ENCODE measurements around the gene KIAA1614.

The KIAA1614 gene

DNA sequence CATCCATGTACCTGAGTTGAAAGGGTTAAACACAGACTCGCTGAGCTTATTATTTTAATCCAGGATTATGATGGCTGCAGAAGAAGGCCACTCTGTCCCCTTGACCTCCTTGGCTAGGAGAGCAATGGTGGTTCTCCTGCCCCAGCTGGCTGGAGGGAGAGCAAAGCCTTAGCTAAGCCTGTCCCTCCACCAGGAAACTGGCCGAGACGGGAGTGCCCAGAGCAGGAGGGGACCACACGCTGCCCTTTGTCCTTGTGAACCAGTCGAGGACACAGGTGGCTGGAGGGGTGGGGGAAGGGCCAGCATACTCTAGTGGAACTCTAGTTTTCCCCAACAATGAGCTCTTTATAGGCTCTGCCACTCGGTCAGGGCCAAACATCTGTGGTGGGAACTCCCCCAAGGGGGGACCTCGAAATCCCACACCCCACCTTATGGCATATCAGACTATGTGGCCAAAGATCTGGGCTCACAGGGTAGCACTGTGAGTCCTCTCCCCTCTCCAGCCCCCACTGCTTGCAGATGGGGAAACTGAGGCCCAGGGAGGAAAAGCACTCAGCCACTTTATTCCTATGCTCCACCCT, 12.9 kb downstream of the KIAA1614 start:
- no peak for DNase-seq

DNA sequence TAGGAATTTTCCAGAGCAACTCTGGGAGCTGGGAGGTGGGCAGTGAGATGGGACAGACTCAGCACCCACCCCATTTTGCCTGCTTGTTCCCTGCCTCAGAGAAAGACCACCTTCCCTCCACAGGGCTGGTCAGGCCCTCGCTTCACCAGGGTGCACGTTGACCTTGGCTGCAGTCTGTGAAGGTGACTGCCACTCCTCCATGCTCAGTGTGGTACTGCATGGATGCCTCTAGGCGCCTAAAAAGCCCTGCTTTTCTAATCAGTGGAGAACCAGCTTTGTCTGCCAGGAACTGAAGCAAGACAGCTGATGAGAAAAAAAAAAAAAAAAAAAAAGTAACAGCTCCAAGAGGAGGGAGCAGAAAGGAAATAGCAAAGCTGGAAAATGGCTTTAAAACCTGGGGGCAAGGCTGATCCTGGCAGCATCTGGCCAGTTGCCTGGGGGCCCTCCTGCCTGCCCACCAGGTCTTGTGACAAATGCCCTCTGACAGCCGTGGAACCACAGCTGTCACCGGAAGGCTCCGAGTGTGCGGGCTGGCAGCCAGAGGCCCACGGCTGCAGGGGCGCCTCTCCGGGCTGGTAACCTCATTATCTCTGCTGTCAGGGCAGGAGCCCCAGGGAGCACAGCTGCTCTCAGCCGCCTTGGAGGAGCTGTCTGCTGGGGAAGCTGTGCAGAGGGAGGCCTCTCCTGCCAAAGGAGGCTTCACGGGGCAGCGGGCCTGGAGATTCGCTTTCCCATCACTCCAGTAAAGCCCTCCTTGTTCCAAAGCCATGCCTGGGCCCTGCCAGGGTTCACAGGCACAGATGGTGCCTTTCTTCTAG, 13.7 kb downstream of the KIAA1614 start:
- no peak for DNase-seq

DNA sequence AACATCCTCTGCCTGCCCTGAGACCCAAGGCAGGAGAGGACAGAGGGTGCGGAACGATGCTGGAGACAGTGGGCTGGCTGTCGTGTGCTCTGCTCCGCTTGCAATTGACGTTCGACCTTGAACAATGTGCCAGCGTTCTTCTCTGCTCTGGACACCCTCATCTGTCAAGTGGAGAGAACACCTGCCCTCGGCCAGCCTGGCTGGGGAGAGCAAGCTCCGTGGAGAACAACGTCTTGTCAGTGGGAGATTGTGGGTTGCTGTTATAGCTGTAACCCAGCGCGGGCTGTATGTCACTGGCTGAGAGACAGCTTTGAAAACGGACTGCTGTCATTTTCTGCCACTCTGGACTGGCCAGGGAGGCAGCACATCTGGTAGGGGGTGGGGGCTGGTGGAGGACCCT, 14.7 kb downstream of the KIAA1614 start:
- no peak for DNase-seq

DNA sequence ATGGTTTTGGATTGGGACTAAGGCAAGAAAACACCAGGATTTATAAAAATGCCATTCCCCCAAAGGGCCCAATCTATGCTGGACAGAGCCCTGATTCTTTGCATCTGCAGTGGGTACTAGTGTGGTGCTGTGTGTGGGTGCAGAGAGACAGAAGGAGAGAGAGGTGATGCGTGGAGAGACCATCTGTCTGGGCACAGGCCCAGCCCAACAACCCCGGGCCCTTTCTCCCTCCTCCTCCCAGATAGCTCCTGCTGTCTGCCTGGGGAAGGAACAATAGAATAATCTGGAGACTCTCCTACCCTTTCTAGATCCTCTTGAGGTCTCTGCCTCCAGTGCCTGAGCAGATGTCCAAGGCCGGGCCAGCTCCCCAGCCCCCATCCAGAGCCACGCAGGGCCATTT, 15.1 kb downstream of the KIAA1614 start:
- no peak for DNase-seq

DNA sequence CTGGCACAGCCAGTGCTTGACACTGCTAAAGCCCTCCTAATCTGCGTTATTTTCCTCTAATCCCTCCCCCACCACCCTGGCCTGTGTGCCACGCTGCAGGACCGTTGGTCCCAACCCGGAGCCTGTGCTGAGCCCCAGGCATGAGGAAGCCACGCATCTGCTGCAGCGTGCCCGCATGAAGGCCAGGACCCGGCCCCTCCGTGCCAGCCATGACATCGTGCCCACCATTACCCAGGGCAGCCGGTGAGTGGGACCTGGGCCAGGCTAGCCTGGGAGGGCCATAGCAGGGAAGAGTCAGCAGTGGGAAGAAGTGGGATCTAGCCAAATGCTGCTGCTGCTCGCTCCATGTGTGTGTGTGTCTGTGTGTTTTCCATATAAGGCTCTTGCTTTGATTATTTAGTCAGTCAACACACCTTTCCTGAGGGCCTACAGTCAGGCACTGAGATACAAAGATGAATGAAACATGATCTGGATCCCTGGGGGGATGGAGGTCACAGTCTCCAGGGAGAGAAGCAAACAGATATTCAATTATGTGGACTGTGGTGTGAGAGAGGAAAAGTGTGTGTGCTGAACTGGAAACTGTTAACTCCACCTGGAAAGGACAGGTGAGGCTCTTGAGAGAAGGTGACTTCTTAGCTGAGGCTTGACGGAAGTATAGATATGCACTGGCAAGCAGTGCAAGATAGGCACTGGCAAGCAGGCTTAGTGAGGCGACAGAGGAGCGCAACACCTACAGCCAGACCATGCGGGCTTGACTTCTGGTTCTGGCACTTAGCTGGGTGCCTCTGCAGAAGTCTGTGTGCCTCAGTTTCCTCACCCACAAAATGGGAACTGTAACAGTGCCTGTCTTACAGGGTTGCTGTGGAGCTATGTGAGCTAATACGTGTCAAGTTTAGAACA, 15.9 kb downstream of the KIAA1614 start:
- DNase-seq = no peak

DNA sequence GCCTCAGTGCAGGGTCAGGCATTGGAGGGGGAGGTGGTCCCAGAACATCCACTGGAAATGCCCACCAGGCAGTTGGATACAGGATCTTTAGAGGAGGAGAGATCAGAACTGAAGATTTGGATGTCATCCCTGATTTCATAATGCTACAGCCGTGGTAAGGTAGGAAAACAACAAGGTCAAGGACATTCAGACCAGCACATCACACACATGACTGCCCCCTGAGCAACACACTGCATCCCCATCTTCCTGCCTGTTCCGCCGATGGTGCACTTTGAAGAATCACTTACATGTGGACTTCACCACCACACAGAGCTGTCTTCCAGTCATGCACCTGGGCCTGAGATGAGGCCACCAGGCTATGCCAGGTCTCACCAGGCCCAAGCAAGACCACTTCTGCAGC, 16.7 kb downstream of the KIAA1614 start:
- DNase-seq = no peak

DNA sequence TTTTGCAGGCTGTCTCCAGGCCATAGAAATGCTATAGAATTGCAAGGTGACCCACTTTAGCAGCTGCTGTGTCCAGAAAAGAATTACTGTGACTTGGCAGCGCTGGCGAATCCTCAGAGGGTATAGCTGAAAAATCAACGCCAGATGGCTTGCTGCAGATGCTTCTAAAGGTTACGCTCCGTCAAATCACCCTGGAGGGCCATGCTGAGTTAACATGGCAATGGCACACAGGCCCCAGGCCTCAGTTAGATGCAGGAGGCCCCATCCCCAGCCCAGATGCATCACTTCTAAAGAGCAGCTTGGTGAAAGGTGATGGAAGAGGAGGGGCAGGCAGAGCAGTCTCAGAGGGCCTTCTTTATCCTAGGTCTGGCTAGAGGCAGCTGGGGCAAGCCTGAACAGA, 18.0 kb downstream of the KIAA1614 start:
- no peak for DNase-seq

DNA sequence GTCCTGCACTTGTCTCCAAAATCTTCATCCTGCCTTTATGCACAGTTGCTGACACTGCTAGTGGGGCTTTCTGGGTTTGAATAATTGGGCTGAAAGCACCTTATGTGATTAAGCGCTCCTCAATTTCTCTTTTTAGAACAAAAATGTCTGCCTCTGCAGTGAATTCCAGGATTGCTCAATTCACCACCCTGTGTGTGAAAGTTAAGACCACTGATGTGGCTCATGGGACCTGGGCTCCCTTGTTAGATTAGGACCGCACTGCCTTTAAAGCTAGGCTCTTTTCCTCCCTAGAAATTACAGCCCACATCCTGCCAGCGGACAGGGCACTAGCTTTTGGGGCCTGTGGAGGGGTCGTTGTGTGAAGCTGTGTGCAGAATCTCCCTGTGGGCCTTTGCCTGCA, 18.8 kb downstream of the KIAA1614 start:
- DNase-seq = no peak

DNA sequence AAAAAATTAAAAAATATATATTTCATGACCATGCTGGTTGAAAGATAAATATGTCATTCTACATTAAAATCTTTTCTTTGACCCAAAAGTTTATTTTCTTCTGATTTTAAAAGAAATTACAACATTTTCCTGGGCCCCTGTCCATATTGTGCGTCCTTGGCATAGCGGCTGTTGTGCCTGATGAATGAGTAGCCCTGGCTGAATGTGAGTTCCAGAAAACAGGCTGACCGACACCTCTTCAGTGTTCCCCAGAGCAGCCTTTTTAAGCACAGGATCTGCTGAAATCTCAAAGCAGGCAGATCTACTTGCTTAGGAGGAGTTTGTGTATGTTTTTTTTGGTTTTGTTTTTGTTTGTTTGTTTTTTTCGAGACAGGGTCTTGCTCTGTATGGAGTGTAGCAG, 19.7 kb downstream of the KIAA1614 start:
- DNase-seq = no peak

DNA sequence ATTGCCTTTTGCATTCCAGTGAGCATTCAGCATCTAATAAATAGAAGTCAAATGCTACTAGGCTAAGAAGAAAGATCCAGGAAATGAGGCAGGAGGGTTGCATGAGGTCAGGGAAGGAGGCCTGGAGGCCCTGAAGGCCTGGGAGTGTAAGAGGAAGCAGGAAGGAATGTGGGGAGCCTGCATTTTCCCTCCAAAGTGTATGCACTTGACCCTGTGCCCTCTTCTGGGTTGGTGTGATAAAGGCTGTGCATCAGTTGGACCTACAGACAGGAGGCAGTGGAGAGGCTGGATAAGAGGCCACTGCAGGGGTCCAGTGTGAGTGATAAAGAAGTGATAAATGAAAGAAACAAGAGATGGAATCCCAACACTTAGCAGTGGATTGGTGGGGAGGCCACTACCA, 20.4 kb downstream of the KIAA1614 start:
- no peak for DNase-seq

DNA sequence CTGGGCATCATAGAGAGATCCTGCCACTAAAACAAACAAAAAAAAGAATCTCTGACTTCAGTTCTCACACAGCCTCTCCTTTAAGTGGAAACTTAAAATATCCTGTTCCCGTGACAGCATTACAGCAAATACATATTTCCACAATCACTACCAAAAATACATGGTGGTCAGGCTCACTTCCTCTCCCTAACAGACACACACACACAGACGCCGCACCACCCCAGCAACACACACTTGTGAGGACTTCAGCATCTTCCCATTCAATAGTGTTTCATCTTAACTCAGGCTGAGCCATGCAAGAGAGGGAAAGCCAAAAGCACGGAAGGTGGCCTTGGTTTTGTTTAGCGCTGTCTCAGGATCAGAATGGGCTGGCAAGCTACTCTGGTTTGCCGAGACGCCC, 21.9 kb downstream of the KIAA1614 start:
- no peak for DNase-seq

DNA sequence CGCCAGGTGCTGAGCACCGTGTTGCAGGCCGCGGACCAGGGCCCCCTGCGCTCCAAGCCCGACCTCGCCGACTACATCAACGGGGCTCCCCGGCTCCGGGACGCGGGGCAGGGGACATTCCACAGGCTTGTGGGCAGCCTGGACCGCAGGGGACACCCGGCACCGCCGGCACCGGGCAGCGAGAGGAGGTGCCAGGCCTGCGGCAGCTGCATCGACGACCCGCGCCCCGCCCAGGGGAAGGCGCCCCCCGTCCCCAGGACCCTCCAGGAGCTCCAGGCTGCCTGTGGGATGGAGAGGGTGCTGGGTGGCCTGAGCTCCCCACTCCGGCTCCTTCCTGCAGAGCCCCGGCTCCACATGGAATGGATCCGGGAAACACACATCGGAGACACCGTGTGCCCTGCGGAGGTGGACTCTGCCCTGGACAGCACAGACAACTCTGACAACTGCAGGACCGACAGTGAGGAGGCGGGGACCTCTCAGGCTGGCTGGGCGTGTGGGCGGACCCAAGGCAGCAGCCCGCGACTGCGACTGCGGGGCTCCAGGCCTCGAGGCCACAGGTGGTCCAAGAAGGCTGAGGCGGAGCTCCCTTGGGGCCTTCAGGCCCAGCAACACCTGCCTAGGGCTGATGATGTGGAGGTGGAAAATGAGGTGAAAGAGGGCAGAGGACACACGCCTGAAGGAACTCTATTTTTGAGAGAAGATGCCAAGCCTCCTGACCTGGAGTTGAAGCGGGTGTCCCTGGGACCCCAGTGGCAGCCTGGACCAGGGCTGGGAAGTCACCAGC, 22.8 kb downstream of the KIAA1614 start:
- no peak for DNase-seq

DNA sequence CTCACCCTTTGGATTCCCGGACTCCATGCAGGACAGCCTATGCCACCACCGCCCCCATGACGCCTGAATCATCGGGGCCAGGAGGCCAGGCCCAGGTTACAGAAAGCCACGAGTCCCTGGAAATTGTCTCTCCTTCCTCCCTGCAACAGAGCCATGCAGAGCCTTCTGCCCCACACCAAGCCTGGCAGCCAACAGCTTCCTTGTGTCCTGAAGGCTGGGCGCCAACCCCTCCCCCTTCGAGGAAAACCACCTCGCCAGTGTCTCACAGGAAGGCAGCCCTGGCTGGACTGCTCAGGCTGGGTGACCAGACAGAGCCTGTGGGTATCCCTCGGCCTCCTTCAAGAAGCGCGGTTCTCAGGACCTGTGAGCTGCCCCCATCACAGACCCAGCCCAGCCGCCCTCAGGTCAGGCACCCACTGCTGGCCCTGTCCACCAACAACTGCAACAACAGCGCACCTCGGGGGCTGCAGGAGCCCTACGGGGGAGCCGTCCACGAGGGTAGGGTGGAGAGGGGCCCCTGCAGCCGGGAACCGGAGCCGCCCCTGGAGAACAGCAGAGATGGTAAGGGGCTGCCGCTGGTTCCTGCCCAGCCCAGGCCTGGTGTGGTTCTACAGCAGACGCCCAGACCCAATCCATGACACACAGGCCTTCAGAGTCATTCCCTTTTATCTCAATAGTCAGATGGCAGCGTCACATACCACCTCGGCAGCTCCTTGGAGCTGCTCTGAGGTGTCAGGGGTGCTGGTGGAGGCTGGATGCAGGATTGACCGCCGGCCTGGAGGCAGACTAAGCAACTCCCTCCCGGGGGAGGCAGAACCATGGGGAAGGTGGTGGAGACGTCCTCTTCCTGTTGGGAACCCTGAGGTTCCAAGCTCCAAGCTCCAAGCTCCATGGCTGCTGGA, 23.7 kb downstream of the KIAA1614 start:
- no peak for DNase-seq

DNA sequence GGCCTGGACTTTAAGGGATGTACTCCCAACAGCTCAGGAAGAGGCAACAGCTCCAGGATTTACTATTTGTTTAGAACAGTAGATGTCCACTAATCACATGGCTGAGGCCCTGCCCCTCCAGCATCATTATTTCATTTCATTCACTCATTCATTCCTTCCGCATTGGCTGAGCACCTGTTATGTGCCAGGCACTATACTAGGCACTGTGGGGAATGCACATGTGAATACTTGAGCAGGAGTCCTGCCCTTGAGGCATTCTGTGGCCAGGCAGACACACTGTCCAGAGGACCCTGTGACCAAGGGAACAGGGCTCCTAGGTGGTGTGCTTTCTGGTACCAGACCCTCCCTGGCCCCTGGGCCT, 24.3 kb downstream of the KIAA1614 start:
- DNase-seq = no peak

DNA sequence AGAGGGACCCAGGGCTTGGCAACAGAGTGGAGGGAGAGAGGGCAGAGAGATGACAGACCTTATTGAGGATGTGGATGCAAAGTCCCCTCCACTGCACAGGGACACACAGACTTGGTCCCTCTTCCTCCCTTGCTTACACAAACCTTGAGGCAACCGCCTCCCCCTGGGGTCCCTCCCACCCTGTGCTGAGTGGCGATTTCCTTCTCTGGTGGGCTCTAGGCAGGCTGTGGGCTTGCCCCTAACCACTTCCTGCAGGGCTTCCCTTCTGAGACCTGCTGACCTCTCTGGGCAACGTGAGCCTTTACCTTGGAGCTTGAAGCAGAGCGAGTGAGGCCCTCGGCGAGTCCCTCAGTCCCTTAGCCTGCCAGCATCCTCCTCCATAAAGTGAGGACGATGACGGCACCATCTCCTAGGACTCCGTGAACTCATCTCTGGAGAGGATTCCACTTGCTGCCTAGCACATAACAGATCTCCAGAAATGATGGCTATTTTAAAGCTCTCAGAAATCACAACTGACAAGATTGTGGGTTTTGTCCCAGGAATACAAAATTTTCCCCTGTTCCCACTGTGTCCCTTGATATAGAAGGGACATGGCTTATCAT, 25.0 kb downstream of the KIAA1614 start:
- no peak for DNase-seq

DNA sequence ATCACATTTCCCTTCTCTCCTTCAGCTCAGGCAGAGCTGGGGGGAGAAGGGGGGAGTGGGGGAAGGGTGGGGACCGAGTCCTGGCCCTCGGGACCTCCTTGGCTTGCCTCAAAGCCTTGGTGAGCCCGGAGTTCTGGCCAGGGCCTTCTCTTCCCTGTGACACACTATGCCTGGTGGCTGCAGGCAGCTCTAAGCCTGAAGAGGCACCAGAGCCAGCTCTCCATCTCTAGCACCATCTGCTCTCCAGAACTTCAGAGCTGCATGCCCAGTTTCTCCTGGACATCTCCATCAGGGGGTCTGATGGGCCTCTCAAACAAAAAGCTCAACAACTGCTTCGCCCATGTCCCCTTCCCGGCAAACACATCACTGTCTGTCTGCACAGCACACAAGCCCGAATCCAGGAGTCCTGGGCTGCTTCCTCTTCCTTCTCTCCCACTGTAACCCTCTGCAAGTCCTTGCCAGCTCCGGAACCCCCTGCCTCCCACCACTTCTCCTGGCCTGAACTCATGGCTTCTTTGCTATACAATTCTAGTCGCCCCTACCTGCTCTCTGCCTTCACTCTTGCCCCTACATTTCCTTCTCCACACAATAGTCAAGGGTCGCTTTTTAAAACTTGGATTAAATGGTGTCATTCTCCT, 26.5 kb downstream of the KIAA1614 start:
- no peak for DNase-seq

DNA sequence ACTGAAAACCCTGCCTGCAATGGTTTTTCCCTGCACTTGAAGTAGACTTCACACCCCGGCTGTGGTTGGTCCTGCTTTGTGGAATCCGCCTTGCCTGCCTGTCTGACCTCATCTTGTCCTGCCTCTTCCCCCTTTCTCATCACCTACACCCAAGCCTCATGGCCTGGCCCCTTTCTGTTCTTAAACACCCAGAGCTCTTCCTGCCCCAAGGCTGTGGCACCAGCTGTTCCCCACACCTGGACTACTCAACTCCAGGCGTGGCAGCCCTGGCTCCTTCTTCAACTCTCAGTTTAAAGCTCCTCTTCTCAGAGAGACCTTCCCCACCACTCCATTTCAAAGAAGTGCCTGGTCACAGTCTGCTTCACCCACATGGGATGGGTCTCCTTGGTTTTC, 27.0 kb downstream of the KIAA1614 start:
- DNase-seq = no peak

DNA sequence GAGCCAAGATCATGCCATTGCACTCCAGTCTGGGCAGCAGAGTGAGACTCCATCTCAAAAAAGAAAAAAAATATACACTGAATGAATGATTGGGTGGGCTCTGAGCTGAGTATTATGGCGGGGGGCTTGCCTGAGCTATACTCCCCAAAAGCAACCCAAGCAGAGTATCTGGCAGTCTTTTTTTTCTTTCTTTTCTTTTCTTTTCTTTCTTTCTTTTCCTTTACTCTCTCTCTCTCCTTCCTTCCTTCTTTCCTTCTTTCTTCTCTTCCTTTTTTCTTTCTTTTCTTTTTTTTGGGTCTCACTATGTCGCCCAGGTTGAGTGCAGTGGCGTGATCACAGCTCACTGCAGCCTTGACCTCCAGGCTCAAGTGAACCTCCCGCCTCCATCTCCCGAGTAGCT, 27.7 kb downstream of the KIAA1614 start:
- DNase-seq = no peak

DNA sequence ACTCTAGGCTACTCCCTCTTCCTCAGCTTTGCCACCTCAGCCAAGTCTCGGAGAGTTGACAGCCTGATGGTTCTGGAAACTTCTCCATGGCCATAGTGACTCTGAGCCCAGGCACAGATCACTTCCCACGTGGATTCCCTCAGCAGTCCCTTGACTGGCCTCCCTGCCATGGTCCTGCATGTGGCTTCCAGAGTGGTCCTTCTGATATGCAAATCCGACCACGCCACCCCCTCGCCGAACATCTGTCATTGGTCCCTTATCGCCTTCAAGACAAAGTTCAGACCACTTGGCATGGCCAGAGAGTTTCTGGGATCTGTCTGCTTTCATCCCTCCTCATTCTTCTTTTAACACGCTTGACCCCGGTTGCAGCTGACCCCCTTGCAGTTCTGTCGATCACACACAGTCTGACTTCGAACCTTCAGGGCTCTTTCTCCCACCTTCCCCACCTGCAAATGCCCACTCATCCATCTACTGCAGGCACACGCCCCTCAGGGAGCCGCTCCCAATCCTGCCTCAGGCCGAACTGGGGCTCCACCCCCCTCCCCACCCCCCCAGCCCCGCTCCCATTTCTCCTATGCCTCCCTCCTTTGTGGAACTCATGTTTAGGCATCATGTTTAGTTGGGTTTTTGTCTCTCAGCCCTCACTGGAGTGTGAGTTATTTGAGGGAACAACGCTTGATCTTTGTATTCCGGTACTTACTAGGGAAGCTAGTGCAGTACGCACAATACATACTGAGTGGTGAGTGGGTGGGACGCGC, 29.0 kb downstream of the KIAA1614 start:
- DNase-seq = no peak

DNA sequence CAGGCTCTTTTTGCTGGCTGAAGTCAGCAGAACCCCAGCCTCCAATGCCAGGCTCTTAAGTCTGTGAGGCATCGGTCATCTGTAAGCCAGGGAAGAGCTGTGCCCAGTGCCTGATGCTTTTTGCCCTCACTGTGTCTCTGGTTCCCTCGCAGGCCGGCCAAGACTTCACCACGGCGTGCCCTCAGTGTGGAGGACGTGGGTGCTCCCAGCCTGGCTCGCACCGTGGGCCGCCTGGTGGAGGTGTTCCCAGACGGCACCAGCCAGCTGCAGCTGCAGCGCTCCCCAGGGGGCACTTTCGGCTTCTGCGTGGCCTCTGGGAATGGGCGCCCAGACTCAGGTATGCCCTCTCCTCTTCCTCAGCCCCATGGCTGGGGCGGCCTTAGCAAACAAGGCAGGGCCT, 32.5 kb downstream of the KIAA1614 start:
- DNase-seq = no peak
